Superior temporal gyrus (tissue), 1 donor: ENCODE measurements around the gene PHF13.

Experiments
- DNase-seq: peaks from one replicate; pipeline ENCODE4 v3.0.0-alpha.2; 2016; ENCODE audit errors: extremely low spot score

PHF13 gene

GRCh38 chr1:6601923-6602668 is 11.4 kb upstream of the PHF13 start:
- peak; percentile 50 for DNase-seq

GRCh38 chr1:6602669-6603237 is 10.8 kb upstream of the PHF13 start, which contains the start of gene KLHL21:
Gene KLHL21 (minus strand): TSS chr1:6602869. CDS start chr1:6602817, 52 bp downstream.
- peak; percentile 86 for DNase-seq

GRCh38 chr1:6603238-6603914 is 10.2 kb upstream of the PHF13 start:
- DNase-seq, result peak; percentile 89

GRCh38 chr1:6603915-6604558 is 9.5 kb upstream of the PHF13 start:
- peak; percentile 72 for DNase-seq

GRCh38 chr1:6612641-6613360 is 730 bp upstream of the PHF13 start:
- DNase-seq, result peak; percentile 63

- no peak for DNase-seq
Measured at GRCh38 chr1:6614019-6614928, 743 bp downstream of the PHF13 start.

GRCh38 chr1:6614929-6615785 is 1.6 kb downstream of the PHF13 start:
- DNase-seq, result no peak

GRCh38 chr1:6619045-6619444 is 5.5 kb downstream of the PHF13 start:
- no peak for DNase-seq

- DNase-seq, result no peak
Measured at GRCh38 chr1:6621429-6622391, 8.2 kb downstream of the PHF13 start.

GRCh38 chr1:6622396-6623152 is 9.0 kb downstream of the PHF13 start:
- DNase-seq, result no peak

- no peak for DNase-seq
Measured at GRCh38 chr1:6623269-6623965, 9.9 kb downstream of the PHF13 start.

GRCh38 chr1:6624710-6625583 is 11.4 kb downstream of the PHF13 start, which contains the start of gene THAP3:
Gene THAP3 (plus strand): TSS chr1:6624868. CDS start chr1:6625219, 351 bp downstream.
- DNase-seq, result peak; percentile 76

GRCh38 chr1:6625584-6626149 is 12.1 kb downstream of the PHF13 start:
- DNase-seq, result peak; percentile 40

- no peak for DNase-seq
Measured at GRCh38 chr1:6627031-6627430, 13.5 kb downstream of the PHF13 start.

GRCh38 chr1:6627841-6628545 is 14.5 kb downstream of the PHF13 start:
- DNase-seq, result no peak
